MM.1S (cell line): ENCODE results near the gene CUBN.

Source experiments
- DNase-seq: peaks from one replicate; pipeline ENCODE4 v3.0.0-alpha.2; 2015
- H2AFZ ChIP-seq: fragments of 300-600 bp; sonication (generic); 2 replicates; pipeline ENCODE4 v1.6.0; 2016; ENCODE audit warnings: antibody characterized with exemption, low read length
- H3F3A ChIP-seq: fragments of 300-600 bp; sonication (generic); 2 replicates; pipeline ENCODE4 v1.6.1; 2016; ENCODE audit warnings: mild to moderate bottlenecking, antibody characterized with exemption, low read length, moderate library complexity, mixed read lengths; ENCODE audit not compliant: insufficient read depth
- H3K27ac ChIP-seq: fragments of 300-600 bp; sonication (generic); 2 replicates; pipeline ENCODE4 v1.5.1; 2016; ENCODE audit warnings: mild to moderate bottlenecking, low read length
- H3K27me3 ChIP-seq: fragments of 300-600 bp; sonication (generic); replicated peaks from 2 replicates; pipeline ENCODE4 v1.6.0; 2016; ENCODE audit warnings: low read length; ENCODE audit not compliant: insufficient read depth
- H3K36me3 ChIP-seq: fragments of 300-600 bp; sonication (generic); replicated peaks from 2 replicates; pipeline ENCODE4 v1.6.1; 2016; ENCODE audit warnings: mild to moderate bottlenecking, low read length, mixed read lengths; ENCODE audit not compliant: insufficient read depth
- H3K4me1 ChIP-seq: fragments of 300-600 bp; sonication (generic); 2 replicates; pipeline ENCODE4 v1.6.1; 2016; ENCODE audit warnings: low read length, mixed read lengths
- H3K4me2 ChIP-seq: fragments of 300-600 bp; sonication (generic); 2 replicates; pipeline ENCODE4 v1.6.0; 2016; ENCODE audit warnings: low read depth, low read length
- H3K4me3 ChIP-seq: fragments of 300-600 bp; sonication (generic); 2 replicates; pipeline ENCODE4 v1.5.1; 2016; ENCODE audit warnings: low read length, mixed read lengths
- H3K79me2 ChIP-seq: fragments of 300-600 bp; sonication (generic); 2 replicates; pipeline ENCODE4 v1.6.1; 2016; ENCODE audit warnings: mixed run types, low read length, mixed read lengths
- H3K9ac ChIP-seq: fragments of 300-600 bp; sonication (generic); 2 replicates; pipeline ENCODE4 v1.6.1; 2016; ENCODE audit warnings: low read length, mixed read lengths
- H3K9me2 ChIP-seq: fragments of 300-600 bp; sonication (generic); replicated peaks from 2 replicates; pipeline ENCODE4 v1.6.1; 2016; ENCODE audit warnings: mild to moderate bottlenecking, low read length, mixed read lengths; ENCODE audit not compliant: insufficient read depth
- H3K9me3 ChIP-seq: fragments of 300-600 bp; sonication (generic); replicated peaks from 2 replicates; pipeline ENCODE4 v1.6.1; 2016; ENCODE audit warnings: mild to moderate bottlenecking, low read length, mixed read lengths; ENCODE audit not compliant: insufficient read depth
- H4K20me1 ChIP-seq: fragments of 300-600 bp; sonication (generic); 2 replicates; pipeline ENCODE4 v1.6.1; 2016; ENCODE audit warnings: mild to moderate bottlenecking, low read length, moderate library complexity, mixed read lengths; ENCODE audit not compliant: insufficient read depth
- EZH2 ChIP-seq: fragments of 300-600 bp; sonication (generic); optimal IDR thresholded peaks from 2 replicates; pipeline ENCODE3; 2017; ENCODE audit warnings: low read depth, mild to moderate bottlenecking, antibody characterized with exemption, low read length, mixed read lengths
- EZH2phosphoT487 ChIP-seq: fragments of 300-600 bp; sonication (generic); IDR thresholded peaks from 2 replicates; pipeline ENCODE4 v1.6.1; 2018; ENCODE audit warnings: antibody characterized with exemption, low read length
- TF ChIP-seq, protein P1 (sequence below): fragments of 300-600 bp; sonication (generic); IDR thresholded peaks from 2 replicates; pipeline ENCODE4 v1.5.1; 2016; ENCODE audit warnings: antibody characterized with exemption, low read length, mixed read lengths

Gene CUBN

DNA sequence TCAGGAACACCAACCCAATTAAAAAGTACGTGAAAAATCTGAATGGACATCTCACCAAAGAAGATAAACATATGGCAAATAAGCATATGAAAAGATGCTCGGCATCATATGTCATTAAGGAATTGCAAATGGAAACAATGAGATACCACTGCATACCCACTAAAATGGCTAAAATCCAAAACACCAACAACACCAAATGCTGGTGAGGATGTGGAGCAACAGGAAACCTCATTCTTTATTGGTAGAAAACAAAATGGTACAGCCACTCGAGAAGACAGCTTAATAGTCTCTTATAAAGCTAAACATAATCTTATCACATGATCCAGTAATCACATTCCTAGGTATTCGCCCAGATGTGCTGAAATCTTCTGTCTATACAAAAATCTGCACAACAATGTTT lies 325.5 kb downstream of the CUBN start:
- Histone ChIP-seq H3K27me3 (no peaks in the 10 kb centered on the region), H3K9me2 (no peaks in the 10 kb centered on the region), H3K27ac (no peak overlapping the region), H3K4me1 (no peaks in the 10 kb centered on the region), H3K79me2 (peaks cover 7% of the 10 kb centered on the region; the same call in 1 of the 2 replicates), H2AFZ (no peak overlapping the region), H3K36me3 (no peaks in the 10 kb centered on the region; the same call in 1 of the 2 replicates), H3K9me3 (no peaks in the 10 kb centered on the region), H3K4me2 (no peak overlapping the region), H3F3A (no peaks in the 10 kb centered on the region), H3K4me3 (no peak overlapping the region), H4K20me1 (no peaks in the 10 kb centered on the region), H3K9ac (no peak overlapping the region)
- TF ChIP-seq, protein P1, sequence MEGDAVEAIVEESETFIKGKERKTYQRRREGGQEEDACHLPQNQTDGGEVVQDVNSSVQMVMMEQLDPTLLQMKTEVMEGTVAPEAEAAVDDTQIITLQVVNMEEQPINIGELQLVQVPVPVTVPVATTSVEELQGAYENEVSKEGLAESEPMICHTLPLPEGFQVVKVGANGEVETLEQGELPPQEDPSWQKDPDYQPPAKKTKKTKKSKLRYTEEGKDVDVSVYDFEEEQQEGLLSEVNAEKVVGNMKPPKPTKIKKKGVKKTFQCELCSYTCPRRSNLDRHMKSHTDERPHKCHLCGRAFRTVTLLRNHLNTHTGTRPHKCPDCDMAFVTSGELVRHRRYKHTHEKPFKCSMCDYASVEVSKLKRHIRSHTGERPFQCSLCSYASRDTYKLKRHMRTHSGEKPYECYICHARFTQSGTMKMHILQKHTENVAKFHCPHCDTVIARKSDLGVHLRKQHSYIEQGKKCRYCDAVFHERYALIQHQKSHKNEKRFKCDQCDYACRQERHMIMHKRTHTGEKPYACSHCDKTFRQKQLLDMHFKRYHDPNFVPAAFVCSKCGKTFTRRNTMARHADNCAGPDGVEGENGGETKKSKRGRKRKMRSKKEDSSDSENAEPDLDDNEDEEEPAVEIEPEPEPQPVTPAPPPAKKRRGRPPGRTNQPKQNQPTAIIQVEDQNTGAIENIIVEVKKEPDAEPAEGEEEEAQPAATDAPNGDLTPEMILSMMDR: no peak
- no peak for DNase-seq

DNA sequence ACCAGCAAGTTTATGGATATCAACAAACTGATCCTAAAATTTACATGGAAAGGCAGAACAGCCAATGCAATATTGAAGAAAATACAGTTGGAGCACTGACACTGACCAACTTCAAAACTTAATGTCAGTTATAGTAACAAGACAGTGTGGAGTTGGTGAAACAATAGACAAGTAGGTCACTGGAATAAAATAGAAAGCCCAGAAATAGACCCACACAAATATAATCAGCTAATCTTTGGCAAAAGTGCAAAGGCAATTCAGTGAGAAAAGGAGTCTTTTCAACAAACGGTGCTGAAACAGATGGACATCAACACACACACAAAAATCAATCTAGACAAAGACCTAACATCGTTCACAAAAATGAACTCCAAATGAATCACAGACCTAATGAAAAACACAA lies 326.1 kb downstream of the CUBN start:
- Histone ChIP-seq H4K20me1 (no peaks in the 10 kb centered on the region), H3K4me3 (no peak overlapping the region), H3K4me1 (no peaks in the 10 kb centered on the region), H3K27me3 (no peaks in the 10 kb centered on the region), H3K27ac (no peak overlapping the region), H3K9me3 (no peaks in the 10 kb centered on the region), H3K4me2 (no peak overlapping the region), H3K79me2 (peaks cover 5% of the 10 kb centered on the region; the same call in 1 of the 2 replicates), H3K9ac (no peak overlapping the region), H2AFZ (no peak overlapping the region), H3K36me3 (no peaks in the 10 kb centered on the region; the same call in 1 of the 2 replicates), H3F3A (no peaks in the 10 kb centered on the region), H3K9me2 (no peaks in the 10 kb centered on the region)
- no peak for TF ChIP-seq EZH2
- no peak for TF ChIP-seq EZH2phosphoT487
- TF ChIP-seq, protein P1: no peak
- DNase-seq: no peak

DNA sequence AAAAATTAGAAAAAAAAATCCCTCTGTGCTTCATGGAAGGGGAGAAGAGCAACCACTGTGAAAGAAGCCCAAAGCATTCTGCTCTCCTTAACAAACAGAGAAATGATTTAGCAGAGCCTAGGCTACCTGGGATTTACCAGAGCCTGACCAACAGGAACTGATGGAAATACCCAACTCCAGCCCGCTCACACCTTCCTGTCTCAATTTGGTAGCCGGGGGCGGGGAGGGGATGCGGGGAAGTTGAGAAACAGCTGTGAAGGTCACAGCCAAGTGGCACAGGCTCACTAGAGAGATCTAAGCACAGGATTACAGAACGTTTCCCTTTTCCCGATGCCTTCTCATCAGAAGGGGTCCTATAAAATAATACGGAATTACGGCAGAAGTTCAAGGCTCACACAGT lies 330.0 kb downstream of the CUBN start:
- peaks cover 7% of the 10 kb centered on the region; the same call in 1 of the 2 replicates for H3K79me2 ChIP-seq
- no peak overlapping the region for H3K9ac ChIP-seq
- no peak for DNase-seq

More for the DNA sequence above, 330.0 kb downstream of the CUBN start:
- Histone ChIP-seq H2AFZ (no peak overlapping the region), H3K4me1 (no peaks in the 10 kb centered on the region), H3K27me3 (no peaks in the 10 kb centered on the region), H3K4me3 (no peak overlapping the region), H3F3A (no peaks in the 10 kb centered on the region), H3K9me3 (no peaks in the 10 kb centered on the region), H3K36me3 (no peaks in the 10 kb centered on the region), H3K9me2 (no peaks in the 10 kb centered on the region), H4K20me1 (no peaks in the 10 kb centered on the region), H3K4me2 (no peak overlapping the region), H3K27ac (no peak overlapping the region)
- no peak for TF ChIP-seq EZH2phosphoT487
- TF ChIP-seq EZH2: no peak
- TF ChIP-seq, protein P1: no peak
